Activated T-cell treated with anti-CD3 and anti-CD28 coated beads, Interleukin-2, amount 50 U/mL, for 48 hours (primary cell): Measurements from ENCODE around the gene TUBB4B.
"Not testable (repeated sequence)": the region's sequence is repeated elsewhere in the genome, so short reads cannot be mapped to it uniquely, and the experiment has no call there.

Experiments used
- DNase-seq, 2 experiments: peaks; one replicate each; pipeline ENCODE4 v3.0.0-alpha.2; 2020

The TUBB4B gene

GRCh38 chr9:137253717-137254623 is 12.9 kb downstream of the TUBB4B start:
- no peak for DNase-seq

GRCh38 chr9:137254624-137255447 is 13.7 kb downstream of the TUBB4B start, which contains the start of gene NELFB:
TSS of gene NELFB (plus strand) at chr9:137255327.
- peak; percentile 98 for DNase-seq

- DNase-seq = no peak
Observed at GRCh38 chr9:137255448-137256114, 14.5 kb downstream of the TUBB4B start.

- no peak for DNase-seq
Observed at GRCh38 chr9:137256362-137256761, 15.3 kb downstream of the TUBB4B start.

- no peak for DNase-seq
Observed at GRCh38 chr9:137256856-137257255, 15.8 kb downstream of the TUBB4B start.

GRCh38 chr9:137262173-137262908 is 21.3 kb downstream of the TUBB4B start:
- DNase-seq = not testable (repeated sequence)

- DNase-seq = no peak
Observed at GRCh38 chr9:137262909-137263285, 21.8 kb downstream of the TUBB4B start.

- no peak for DNase-seq
Observed at GRCh38 chr9:137263506-137263905, 22.4 kb downstream of the TUBB4B start.

GRCh38 chr9:137264067-137264466 is 23.0 kb downstream of the TUBB4B start:
- no peak for DNase-seq

GRCh38 chr9:137265496-137266161 is 24.5 kb downstream of the TUBB4B start:
- DNase-seq = no peak

GRCh38 chr9:137266162-137266527 is 25.1 kb downstream of the TUBB4B start:
- DNase-seq = no peak

- DNase-seq = no peak
Observed at GRCh38 chr9:137266585-137267453, 25.7 kb downstream of the TUBB4B start.

- no peak for DNase-seq
Observed at GRCh38 chr9:137267933-137268355, 26.9 kb downstream of the TUBB4B start.

GRCh38 chr9:137268538-137269201 is 27.6 kb downstream of the TUBB4B start:
- DNase-seq = no peak

- DNase-seq = no peak
Observed at GRCh38 chr9:137269231-137269772, 28.2 kb downstream of the TUBB4B start.

- peak in 1 of 2 experiments; percentile 47 for DNase-seq
Observed at GRCh38 chr9:137270929-137271695, 30.0 kb downstream of the TUBB4B start.

- no peak for DNase-seq
Observed at GRCh38 chr9:137271696-137272076, 30.6 kb downstream of the TUBB4B start.

GRCh38 chr9:137272241-137273094 is 31.4 kb downstream of the TUBB4B start:
- no peak for DNase-seq
